CD4-positive, alpha-beta T cell treated with Interleukin-21 for 1 hour (primary cell): Measurements from ENCODE around the gene GADL1.

Experiments used
- DNase-seq: peaks from one replicate; pipeline ENCODE4 v3.0.0-alpha.2; 2020

Gene GADL1

GRCh38 chr3:30713885-30714503 is 180.5 kb downstream of the GADL1 start:
- DNase-seq: no peak

- DNase-seq: no peak
Observed at GRCh38 chr3:30712991-30713390, 181.5 kb downstream of the GADL1 start.

GRCh38 chr3:30711867-30712266 is 182.6 kb downstream of the GADL1 start:
- DNase-seq: no peak

DNA sequence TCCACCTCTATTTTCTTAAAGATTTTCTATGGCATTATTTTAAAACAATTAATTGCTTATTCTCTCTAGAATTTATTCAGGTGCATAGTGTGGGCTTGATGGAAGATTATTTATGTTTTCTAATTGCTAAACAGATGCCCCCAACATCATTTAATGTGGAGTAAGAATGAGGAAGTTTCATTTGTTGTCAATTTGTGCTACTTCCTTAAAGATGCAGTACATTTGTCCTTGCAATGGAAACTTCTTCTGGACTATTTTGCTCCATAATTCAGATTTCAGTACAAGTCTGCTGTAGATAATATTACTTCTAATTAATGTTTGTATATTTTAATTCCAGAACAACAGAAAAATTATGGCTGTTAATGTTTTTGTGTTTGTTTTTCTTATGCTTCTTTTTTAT is 183.3 kb downstream of the GADL1 start:
- DNase-seq: no peak

- DNase-seq: no peak
Observed at GRCh38 chr3:30710017-30710416, 184.4 kb downstream of the GADL1 start.

- DNase-seq: no peak
Observed at GRCh38 chr3:30708472-30708871, 186.0 kb downstream of the GADL1 start.

GRCh38 chr3:30707825-30708224 is 186.6 kb downstream of the GADL1 start:
- no peak for DNase-seq

DNA sequence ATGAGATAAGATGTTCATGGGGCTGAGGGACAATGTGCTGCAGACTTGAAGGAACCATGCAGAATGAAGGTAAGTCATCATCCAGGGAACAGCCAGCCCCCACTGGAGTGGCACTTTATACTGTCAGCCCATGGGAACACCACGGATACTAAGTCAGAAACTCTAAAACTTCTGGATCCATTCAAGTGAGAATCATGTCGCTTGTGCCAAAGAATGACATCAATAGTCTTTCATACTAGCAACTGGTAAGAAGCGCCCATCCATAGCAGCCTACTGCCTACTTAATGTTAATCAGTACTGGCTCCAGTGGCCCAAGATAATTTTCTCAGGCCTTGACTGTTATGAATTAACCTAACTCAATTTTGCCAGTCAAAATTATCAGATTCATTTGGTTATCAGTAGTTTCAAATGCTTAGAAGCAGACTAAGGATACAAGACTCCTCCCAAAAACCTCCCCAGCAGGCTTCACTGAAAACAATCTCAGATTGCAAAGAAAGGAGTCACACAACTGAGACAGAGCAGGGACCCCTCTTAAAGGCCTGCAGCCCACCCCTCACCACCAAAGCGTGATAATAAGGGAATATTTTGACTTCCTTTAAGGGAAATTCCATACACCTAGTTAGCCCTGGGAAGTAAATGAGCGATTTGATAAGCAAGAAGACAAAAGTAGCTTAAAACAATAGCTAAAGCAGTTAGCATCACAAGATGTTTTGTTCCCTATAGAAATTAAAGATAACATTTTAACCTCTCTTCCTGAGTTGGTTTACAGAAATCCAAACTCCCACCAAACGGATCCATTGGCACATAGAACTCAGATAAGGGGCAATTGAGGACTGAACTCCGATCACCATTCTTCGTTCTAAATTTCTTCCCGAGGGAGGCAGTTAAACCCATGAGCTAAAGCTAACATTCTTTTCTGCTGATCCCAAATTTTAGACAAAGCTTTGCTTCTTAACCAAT is 189.2 kb downstream of the GADL1 start:
- no peak for DNase-seq

GRCh38 chr3:30702828-30703397 is 191.5 kb downstream of the GADL1 start:
- DNase-seq: no peak

DNA sequence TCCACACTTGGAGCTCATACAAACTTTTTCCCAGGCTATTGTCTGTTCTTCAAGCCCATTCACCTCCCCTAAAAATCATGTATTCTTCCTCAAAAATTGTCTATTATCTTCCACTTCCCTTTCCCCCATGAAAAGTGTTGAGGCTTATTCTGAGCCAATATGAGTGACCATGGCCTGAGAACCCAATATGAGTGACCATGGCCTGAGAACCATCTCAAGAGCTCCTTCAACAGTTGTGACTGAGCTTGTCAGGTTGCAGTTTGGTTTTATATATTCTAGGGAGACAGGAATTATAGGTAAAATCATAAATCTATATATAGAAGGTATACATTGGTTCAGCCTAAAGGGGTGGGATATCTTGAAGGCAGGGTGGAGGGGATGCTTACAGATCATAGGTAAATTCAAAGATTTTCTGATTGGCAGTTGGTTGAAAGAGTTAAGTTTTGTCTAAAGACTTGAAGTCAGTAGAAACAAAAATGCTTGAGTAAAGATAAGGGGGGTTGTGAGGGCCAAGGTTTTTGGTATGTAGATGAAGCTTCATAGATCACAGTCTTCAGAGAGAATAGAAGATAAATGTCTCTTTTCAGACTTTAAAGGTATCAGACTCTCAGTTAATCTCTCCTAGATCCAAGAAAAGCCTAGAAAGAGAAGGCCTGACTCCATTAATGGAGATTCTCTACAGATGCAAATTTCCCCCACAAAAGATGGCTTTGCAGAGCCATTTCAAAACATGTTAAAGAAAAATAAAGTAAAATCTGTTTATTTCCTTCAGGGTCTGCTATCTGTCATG is 192.2 kb downstream of the GADL1 start:
- no peak for DNase-seq

- no peak for DNase-seq
Observed at GRCh38 chr3:30700702-30701321, 193.6 kb downstream of the GADL1 start.

GRCh38 chr3:30699927-30700326 is 194.5 kb downstream of the GADL1 start:
- DNase-seq: no peak

GRCh38 chr3:30698549-30698948 is 195.9 kb downstream of the GADL1 start:
- DNase-seq: no peak

DNA sequence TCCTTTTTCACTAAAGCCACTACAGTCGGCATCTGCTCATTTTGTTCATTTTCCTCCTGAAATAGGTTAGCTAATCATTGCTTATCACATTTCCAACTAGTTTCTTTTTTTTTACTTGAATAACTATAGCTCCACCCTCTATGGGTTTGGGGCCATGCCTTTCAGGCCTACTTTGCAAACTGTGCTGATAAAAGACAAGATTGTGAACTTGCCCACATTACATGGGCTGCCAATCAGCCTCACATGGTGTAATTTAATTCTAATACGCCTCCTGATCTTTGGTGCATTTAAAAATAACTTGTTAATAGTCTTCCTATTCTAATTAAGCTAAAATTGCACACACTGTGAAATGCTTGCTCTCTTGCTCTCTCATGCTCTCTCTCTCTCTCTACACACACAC is 197.6 kb downstream of the GADL1 start:
- DNase-seq: no peak

GRCh38 chr3:30696403-30696819 is 198.1 kb downstream of the GADL1 start:
- no peak for DNase-seq

DNA sequence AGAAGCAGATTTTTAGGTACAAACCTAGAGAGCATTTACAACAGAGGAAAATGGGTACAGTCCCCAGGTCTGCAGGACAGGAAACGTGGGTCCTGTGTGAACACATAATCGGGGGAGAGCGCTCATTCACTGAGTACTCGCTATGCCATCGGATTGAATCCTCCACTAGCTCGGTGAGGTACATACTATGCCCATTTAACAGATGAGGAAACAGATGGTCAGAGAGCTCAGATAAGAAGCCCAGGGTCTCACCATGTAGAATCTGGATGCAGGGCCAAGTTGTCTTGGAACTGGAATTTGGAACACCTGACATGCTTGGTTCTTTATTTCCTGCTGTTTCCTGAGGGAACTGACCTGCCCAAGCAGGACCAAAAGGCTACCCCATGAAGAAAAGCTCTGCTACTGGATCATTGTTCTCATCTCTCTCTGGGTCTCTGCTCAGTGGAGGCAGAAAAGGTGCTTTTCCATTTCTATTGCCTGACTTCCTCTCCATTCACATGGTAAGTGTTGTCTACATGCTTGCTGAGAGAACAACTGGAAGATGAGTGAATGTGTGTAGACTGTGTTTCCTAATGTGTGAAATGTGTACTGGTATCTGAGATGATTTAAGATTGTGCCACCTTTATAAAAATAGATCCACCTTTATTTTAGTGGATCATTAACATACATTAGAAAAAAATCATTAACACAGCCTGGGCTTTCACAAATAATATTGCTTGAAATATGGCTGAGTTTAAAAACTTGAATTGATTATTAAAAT is 199.0 kb downstream of the GADL1 start:
- no peak for DNase-seq

DNA sequence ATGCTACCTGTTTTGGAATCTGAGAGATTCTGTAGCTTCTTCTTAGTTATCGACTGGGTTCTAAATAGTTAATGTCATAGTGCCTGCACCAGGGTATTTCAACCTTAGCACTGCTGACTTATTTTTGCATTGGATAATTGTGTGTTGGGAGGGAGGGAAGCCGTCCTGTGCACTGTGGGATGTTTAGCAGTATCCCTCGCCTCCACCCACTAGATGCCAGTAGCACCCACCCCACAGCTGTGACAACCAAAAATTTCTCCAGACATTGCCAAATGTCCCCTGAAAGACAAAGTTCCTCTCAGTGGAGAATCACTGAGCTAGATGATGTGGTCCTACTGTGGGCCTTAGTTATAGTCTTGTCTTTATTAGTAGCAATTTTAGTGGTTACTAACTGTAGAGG is 199.8 kb downstream of the GADL1 start:
- no peak for DNase-seq

GRCh38 chr3:30694148-30694547 is 200.3 kb downstream of the GADL1 start:
- DNase-seq: no peak

- DNase-seq: peak; percentile 78
Observed at GRCh38 chr3:30693470-30694120, 200.9 kb downstream of the GADL1 start.

- DNase-seq: no peak
Observed at GRCh38 chr3:30692498-30693130, 201.8 kb downstream of the GADL1 start.

- no peak for DNase-seq
Observed at GRCh38 chr3:30691944-30692343, 202.5 kb downstream of the GADL1 start.
